HEK293 (cell line): ENCODE measurements around the gene TBX15.

Experiments
- ELK4 ChIP-seq: IDR thresholded peaks from 2 replicates; pipeline ENCODE4 v1.6.1; 2011; ENCODE audit warnings: mild to moderate bottlenecking, low read depth, low read length, borderline replicate concordance
- ZBTB8A ChIP-seq: fragments of 450-650 bp; formaldehyde crosslinking; IDR thresholded peaks from 2 replicates; pipeline ENCODE4 v1.5.1; 2016; ENCODE audit warnings: missing biosample characterization, missing genetic modification characterization
- ZNF239 ChIP-seq: fragments of 450-650 bp; formaldehyde crosslinking; IDR thresholded peaks from 2 replicates; pipeline ENCODE4 v1.5.1; 2016; ENCODE audit warnings: missing biosample characterization, missing genetic modification characterization
- ZNF335 ChIP-seq: fragments of 450-650 bp; formaldehyde crosslinking; conservative IDR thresholded peaks from 2 replicates; pipeline ENCODE4 v1.5.1; 2016; ENCODE audit warnings: missing biosample characterization, missing genetic modification characterization
- ZNF37A ChIP-seq: fragments of 450-650 bp; IDR thresholded peaks from 2 replicates; pipeline ENCODE4 v1.5.1; 2018; ENCODE audit warnings: missing biosample characterization, missing genetic modification characterization
- ZNF544 ChIP-seq: fragments of 450-650 bp; formaldehyde crosslinking; IDR thresholded peaks from 2 replicates; pipeline ENCODE4 v1.5.0; 2017; ENCODE audit warnings: missing biosample characterization, missing genetic modification characterization
- TF ChIP-seq, protein P1 (sequence below): fragments of 450-650 bp; formaldehyde crosslinking; IDR thresholded peaks from 2 replicates; pipeline ENCODE4 v1.5.1; 2016; ENCODE audit warnings: missing biosample characterization, missing genetic modification characterization
- TF ChIP-seq, protein P2 (sequence below): sonication (generic); formaldehyde crosslinking; IDR thresholded peaks from 2 replicates; pipeline ENCODE4 v1.8.1; 2022; ENCODE audit warnings: mild to moderate bottlenecking, moderate library complexity, missing genetic modification reagents

- no peak for TF ChIP-seq ZNF37A (tag by site-specific recombination)
- no peak for TF ChIP-seq ZNF239 (tag by site-specific recombination)
- no peak for TF ChIP-seq ZNF544 (tag by site-specific recombination)
- TF ChIP-seq, protein P1, sequence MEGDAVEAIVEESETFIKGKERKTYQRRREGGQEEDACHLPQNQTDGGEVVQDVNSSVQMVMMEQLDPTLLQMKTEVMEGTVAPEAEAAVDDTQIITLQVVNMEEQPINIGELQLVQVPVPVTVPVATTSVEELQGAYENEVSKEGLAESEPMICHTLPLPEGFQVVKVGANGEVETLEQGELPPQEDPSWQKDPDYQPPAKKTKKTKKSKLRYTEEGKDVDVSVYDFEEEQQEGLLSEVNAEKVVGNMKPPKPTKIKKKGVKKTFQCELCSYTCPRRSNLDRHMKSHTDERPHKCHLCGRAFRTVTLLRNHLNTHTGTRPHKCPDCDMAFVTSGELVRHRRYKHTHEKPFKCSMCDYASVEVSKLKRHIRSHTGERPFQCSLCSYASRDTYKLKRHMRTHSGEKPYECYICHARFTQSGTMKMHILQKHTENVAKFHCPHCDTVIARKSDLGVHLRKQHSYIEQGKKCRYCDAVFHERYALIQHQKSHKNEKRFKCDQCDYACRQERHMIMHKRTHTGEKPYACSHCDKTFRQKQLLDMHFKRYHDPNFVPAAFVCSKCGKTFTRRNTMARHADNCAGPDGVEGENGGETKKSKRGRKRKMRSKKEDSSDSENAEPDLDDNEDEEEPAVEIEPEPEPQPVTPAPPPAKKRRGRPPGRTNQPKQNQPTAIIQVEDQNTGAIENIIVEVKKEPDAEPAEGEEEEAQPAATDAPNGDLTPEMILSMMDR: no peak
- TF ChIP-seq, protein P2, sequence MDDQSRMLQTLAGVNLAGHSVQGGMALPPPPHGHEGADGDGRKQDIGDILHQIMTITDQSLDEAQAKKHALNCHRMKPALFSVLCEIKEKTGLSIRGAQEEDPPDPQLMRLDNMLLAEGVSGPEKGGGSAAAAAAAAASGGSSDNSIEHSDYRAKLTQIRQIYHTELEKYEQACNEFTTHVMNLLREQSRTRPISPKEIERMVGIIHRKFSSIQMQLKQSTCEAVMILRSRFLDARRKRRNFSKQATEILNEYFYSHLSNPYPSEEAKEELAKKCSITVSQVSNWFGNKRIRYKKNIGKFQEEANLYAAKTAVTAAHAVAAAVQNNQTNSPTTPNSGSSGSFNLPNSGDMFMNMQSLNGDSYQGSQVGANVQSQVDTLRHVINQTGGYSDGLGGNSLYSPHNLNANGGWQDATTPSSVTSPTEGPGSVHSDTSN (CRISPR knock-in tag): no peak
- no peak for TF ChIP-seq ZBTB8A (tag by site-specific recombination)
- TF ChIP-seq ZNF335: no peak
- no peak for TF ChIP-seq ELK4
Measured at GRCh38 chr1:118989878-118990378, 1.8 kb upstream of the TBX15 start.
